Measurements from ENCODE around the gene ADGRL3.

Gene ADGRL3

DNA sequence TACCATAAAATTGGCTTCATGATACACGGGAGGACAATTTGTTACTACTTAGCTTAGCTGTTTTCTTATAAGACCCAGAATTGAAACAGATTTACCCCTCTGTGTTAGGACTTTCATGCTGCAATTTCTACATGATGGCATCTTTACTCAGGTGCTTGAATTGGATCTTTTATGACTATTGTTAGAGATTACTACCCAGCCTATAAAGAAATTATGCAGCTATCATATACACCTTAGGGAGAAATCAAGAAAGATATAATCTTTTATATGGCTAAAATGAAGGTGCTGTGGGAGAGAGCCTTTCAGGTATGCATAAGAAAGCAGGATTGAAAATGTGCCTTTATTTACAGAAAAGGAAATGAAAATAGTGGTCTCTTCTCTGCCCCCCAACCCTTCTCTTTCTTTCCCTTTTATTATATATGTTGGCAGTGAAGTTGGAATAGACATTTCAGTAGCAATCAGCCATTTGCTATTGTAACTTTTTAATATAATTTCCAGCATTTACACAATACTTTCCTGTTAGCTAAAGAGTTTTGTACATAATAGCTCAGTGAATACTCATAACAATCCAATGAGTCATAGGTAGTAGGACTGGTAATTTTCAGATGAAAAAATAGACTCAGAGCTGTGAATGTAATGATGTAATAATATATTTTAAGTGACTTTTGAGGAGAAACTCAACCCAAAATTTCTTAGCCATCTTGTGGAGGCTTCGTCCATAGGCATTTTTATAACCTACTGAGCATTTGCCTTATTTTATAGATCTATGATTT lies 311.8 kb downstream of the ADGRL3 start:
- no peak overlapping the region for H3K4me3 ChIP-seq (ENCODE audit: control insufficient read depth, low read depth, low read length)
- TF ChIP-seq, protein P1, sequence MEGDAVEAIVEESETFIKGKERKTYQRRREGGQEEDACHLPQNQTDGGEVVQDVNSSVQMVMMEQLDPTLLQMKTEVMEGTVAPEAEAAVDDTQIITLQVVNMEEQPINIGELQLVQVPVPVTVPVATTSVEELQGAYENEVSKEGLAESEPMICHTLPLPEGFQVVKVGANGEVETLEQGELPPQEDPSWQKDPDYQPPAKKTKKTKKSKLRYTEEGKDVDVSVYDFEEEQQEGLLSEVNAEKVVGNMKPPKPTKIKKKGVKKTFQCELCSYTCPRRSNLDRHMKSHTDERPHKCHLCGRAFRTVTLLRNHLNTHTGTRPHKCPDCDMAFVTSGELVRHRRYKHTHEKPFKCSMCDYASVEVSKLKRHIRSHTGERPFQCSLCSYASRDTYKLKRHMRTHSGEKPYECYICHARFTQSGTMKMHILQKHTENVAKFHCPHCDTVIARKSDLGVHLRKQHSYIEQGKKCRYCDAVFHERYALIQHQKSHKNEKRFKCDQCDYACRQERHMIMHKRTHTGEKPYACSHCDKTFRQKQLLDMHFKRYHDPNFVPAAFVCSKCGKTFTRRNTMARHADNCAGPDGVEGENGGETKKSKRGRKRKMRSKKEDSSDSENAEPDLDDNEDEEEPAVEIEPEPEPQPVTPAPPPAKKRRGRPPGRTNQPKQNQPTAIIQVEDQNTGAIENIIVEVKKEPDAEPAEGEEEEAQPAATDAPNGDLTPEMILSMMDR (conservative IDR thresholded peaks at IDR 0.05; ENCODE audit: control insufficient read depth, insufficient read depth, low read depth, low read length): no peak
- peak; percentile 58 for DNase-seq (ENCODE audit: low read depth)

DNA sequence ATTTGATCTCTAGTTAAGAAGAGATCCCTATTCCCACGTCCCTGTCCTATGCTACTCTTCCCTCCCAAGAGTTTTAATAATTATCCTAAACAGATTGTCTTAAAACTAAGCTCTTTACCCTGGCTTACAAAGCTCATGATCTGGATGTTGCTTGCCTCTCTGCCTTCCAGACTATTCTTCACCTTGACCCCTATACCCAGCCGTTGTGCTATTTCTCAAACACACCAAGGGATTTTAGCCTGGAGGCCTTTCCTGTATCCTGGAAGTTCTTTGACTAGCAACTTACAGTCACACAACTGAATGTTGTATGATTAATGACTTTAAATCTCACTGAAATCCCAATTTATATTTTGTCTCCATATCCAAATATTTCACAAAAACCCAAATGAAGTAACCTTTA lies 314.9 kb downstream of the ADGRL3 start:
- no peak overlapping the region for H3K4me3 ChIP-seq (ENCODE audit: control insufficient read depth, low read depth, low read length)
- TF ChIP-seq, protein P1 (conservative IDR thresholded peaks at IDR 0.05; ENCODE audit: control insufficient read depth, insufficient read depth, low read depth, low read length): no peak
- no peak for DNase-seq (ENCODE audit: low read depth)

DNA sequence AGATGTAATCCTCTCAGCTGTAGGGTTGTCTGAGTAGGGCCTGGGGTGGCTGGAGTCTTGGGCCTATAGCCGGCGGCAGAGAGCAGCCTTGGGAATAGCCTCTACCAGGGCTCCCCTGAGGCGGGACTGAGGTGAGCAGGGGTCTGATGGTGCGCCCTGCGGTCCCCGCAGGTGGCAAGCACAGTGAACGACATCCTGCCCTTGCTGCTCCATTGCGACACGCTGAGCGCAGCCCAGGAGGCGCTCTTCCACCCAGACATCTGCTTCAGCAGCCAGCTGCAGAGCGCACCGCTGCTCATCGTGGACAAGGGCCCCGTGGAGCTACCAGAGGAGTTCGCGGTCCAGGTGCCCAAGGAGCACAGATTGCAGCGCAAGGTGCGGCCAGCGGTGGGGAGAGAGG lies 317.0 kb downstream of the ADGRL3 start:
- H3K4me3 ChIP-seq (ENCODE audit: control insufficient read depth, low read depth, low read length): no peak overlapping the region
- TF ChIP-seq, protein P1 (conservative IDR thresholded peaks at IDR 0.05; ENCODE audit: control insufficient read depth, insufficient read depth, low read depth, low read length): no peak
- no peak for DNase-seq (ENCODE audit: low read depth)

DNA sequence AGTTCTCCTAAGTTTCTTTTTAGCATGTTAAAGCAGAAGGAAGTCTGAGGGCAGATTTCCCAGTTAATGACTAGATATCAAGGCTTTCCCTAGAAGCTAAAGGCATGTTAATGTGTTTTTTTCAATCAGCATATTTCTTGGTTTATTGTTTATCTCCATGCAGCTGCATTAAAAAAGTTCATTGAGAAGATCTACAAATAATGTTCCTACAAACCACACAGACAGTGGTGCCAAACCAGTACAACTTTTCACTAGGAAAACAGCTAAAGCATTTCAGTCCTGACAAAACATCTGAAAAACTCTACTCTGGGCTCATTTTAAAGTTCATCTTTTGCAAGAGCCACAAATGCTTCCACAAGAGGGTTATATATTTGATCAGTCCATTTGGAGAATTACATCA lies 320.0 kb downstream of the ADGRL3 start:
- TF ChIP-seq, protein P1 (conservative IDR thresholded peaks at IDR 0.05; ENCODE audit: control insufficient read depth, insufficient read depth, low read depth, low read length): no peak
- DNase-seq (ENCODE audit: low read depth): no peak
- H3K4me3 ChIP-seq (ENCODE audit: control insufficient read depth, low read depth, low read length): no peak overlapping the region

DNA sequence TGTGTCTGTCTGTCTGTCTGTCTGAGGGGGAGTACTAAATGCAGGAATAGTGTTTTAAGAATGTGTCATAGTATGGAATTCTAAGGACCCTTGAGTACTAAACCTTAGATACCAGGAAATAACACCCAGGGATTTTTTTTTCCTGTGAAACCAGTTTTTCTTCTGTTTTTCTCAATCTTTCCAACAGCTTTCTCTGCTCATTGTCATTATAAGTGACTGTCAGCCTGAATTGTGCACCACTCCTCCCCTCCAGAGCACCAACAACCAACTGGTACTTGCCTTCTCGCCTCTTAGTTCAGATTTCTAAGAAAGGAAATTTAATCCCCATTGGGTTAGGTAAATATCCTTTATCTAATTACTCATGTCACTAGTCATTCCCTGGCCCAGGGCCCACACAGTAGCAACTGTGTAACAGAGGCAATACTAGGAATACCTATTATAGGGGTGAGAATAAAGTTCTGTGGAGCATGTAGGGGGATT lies 320.6 kb downstream of the ADGRL3 start:
- DNase-seq (ENCODE audit: low read depth): peak; percentile 16
- TF ChIP-seq, protein P1 (conservative IDR thresholded peaks at IDR 0.05; ENCODE audit: control insufficient read depth, insufficient read depth, low read depth, low read length): no peak
- H3K4me3 ChIP-seq (ENCODE audit: control insufficient read depth, low read depth, low read length): no peak overlapping the region

DNA sequence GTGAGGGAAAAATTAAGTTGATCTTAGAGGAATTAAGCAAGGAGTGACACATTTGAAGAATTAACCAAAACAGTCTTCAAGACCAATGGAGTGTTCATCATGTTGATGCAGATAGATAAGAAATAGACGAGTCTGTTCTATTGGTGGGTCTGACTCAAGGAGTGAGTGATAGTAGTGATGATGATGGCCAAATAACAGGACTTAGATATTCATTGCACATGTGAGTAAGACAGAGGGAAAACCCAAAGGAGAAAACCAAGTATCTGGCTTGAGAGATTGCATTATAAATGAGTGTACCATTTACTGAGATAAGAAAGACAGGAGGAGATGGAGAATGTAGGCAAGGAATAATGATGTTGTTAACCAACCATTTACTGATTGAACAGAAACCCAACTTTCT lies 321.3 kb downstream of the ADGRL3 start:
- H3K4me3 ChIP-seq (ENCODE audit: control insufficient read depth, low read depth, low read length): no peak overlapping the region
- TF ChIP-seq, protein P1 (conservative IDR thresholded peaks at IDR 0.05; ENCODE audit: control insufficient read depth, insufficient read depth, low read depth, low read length): no peak
- DNase-seq (ENCODE audit: low read depth): no peak
